Fibroblast of lung (primary cell): Measurements from ENCODE around the gene SLIT1.

Experiments
- CTCF ChIP-seq, 2 donors: IDR thresholded peaks in 1 of 2; conservative IDR thresholded peaks in 1 of 2; 1 replicate in 1 of 2; 2 replicates in 1 of 2; pipeline ENCODE4 v1.5.1; 2011 to 2012; ENCODE audit warnings: low read length in 2 of 2, control low read depth in 1 of 2, inconsistent platforms in 1 of 2, low read depth in 1 of 2, mild to moderate bottlenecking in 1 of 2
- EZH2 ChIP-seq: IDR thresholded peaks from 2 replicates; pipeline ENCODE4 v1.5.1; 2012; ENCODE audit warnings: low read length, control low read depth, mild to moderate bottlenecking; ENCODE audit errors: missing control alignments

GRCh38 chr10:97117372-97117771 is 68.4 kb downstream of the SLIT1 start:
- TF ChIP-seq CTCF (conservative IDR thresholded peaks at IDR 0.05 in 1 of 2, IDR thresholded peaks at IDR 0.05 in 1 of 2; ENCODE audit: low read depth in 1 of 2, low read length in 2 of 2) (peak; percentile 5 to 14), EZH2 (no peak)
